Measurements from ENCODE around the gene TMEM138. TPM values are rescaled to one million over a fixed set of nuclear protein-coding genes. Genes with fewer than 3 reads are reported as not detected.

Gene TMEM138
- total and polyA plus RNA-seq, 2 of the 13 experiments (the other 11 are each of a cell fraction or from before 2014, with no cell fraction given), result 43.5 to 61.0 TPM

GRCh38 chr11:61356706-61357105, 5.5 kb upstream of the TMEM138 start:
- FAIRE-seq, result no peak
- 100% methylated on average over 4 of the region's 4 CpGs for WGBS (ENCODE audit: low lambda C conversion rate)

More at GRCh38 chr11:61356706-61357105, 5.5 kb upstream of the TMEM138 start:
- CTCF ChIA-PET (ENCODE audit: low intra/inter-chr PET ratio, low total read pairs), result no interaction called here
- Histone ChIP-seq H4K20me1 (ENCODE audit: insufficient read depth, low read length) (no peaks in the 10 kb centered on the region), H3K4me2 (ENCODE audit: low read depth, low read length) (no peak overlapping the region), H3K27ac (ENCODE audit: extremely low read length, insufficient read depth, low read length) (no peak overlapping the region), H3K9me3 (ENCODE audit: low read length) (no peaks in the 10 kb centered on the region), H3K27me3 (ENCODE audit: control insufficient read depth in 1 of 2, insufficient read depth in 2 of 2, low read length in 2 of 2) (no peaks in the 10 kb centered on the region), H3K4me3 (replicated peaks in 1 of 3; ENCODE audit: insufficient read depth in 1 of 3, low read depth in 2 of 3, low read length in 3 of 3) (no peak overlapping the region), H3K79me2 (ENCODE audit: insufficient read depth, low read length) (no peaks in the 10 kb centered on the region), H3K4me1 (ENCODE audit: insufficient read depth, low read length) (peaks cover 26% of the 10 kb centered on the region), H2AFZ (ENCODE audit: low read length) (no peak overlapping the region), H3K36me3 (replicated peaks in 1 of 2; ENCODE audit: control insufficient read depth in 1 of 2, insufficient read depth in 2 of 2, low read length in 2 of 2) (peaks cover 0 to 3% of the 10 kb centered on the region in 2 experiments; a peak in 2 of 5 replicates), H3K9ac (ENCODE audit: insufficient read depth, low read depth, low read length) (no peak overlapping the region)
- POLR2A ChIA-PET, result interaction anchor here (1.0 to 9.9 kb wide), 2 partner anchors 13 to 22 kb away, joined by 3 to 146 read pairs; partner anchors contain the start of genes DDB1 and TKFC
- DNase-seq (ENCODE audit: low spot score), result no peak
- intact Hi-C loops (cut with micrococcal nuclease; ENCODE audit: unreplicated experiment), result no loop called here
- TF ChIP-seq HMGXB3 (CRISPR knock-in tag; IDR thresholded peaks at IDR 0.05; ENCODE audit: borderline replicate concordance) (no peak), MBNL3 (CRISPR knock-in tag; conservative IDR thresholded peaks at IDR 0.05) (no peak), ZNF674 (CRISPR knock-in tag; IDR thresholded peaks at IDR 0.05; ENCODE audit: low read depth) (no peak), HNRNPK (IDR thresholded peaks at IDR 0.05; ENCODE audit: low read depth, low read length, poor library complexity, severe bottlenecking) (no peak), THRA (CRISPR knock-in tag; IDR thresholded peaks at IDR 0.05; ENCODE audit: borderline replicate concordance) (no peak)
- in situ Hi-C loops (cut with HindIII; ENCODE audit: extremely low pct_ligation_motif_present, low pct_unique_long_range_greater_than_20kb), result no loop called here
- BruUV-seq (replicated peaks), result no TSS peak
- no peak; the same call in 2 of the 3 replicates for ATAC-seq
